ENCODE results near the gene ST8SIA5.

Gene ST8SIA5

GRCh38 chr18:46705521-46705920, 51.3 kb downstream of the ST8SIA5 start:
- H3K79me2 ChIP-seq (ENCODE audit: insufficient read depth, low read length), result no peaks in the 10 kb centered on the region
- H3K27ac ChIP-seq (ENCODE audit: low read length), result no peak overlapping the region
- no peak overlapping the region for H2AFZ ChIP-seq (ENCODE audit: low read depth, low read length)
- no peaks in the 10 kb centered on the region for H3K9me3 ChIP-seq (ENCODE audit: insufficient read depth, low read length, severe bottlenecking)
- no peak for ATAC-seq (ENCODE audit: insufficient read depth, low read depth)
- no peak for TF ChIP-seq CTCF (IDR thresholded peaks at IDR 0.05; ENCODE audit: borderline replicate concordance, extremely low read depth, low read length, poor library complexity, severe bottlenecking)
- no peak for TF ChIP-seq EZH2 (IDR thresholded peaks at IDR 0.05; ENCODE audit: borderline replicate concordance, low read depth, low read length, severe bottlenecking)
- no peaks in the 10 kb centered on the region for H4K20me1 ChIP-seq (ENCODE audit: insufficient read depth, low read length)
- no peaks in the 10 kb centered on the region for H3K36me3 ChIP-seq (ENCODE audit: insufficient read depth, low read length)
- H3K9ac ChIP-seq (ENCODE audit: low read depth, low read length), result no peak overlapping the region
- no peak overlapping the region for H3K4me2 ChIP-seq (ENCODE audit: insufficient read depth, low read length)
- no peak for DNase-seq
- no peaks in the 10 kb centered on the region for H3K4me1 ChIP-seq (ENCODE audit: insufficient read depth, low read length)
- H3K27me3 ChIP-seq (ENCODE audit: insufficient read depth, low read length, poor library complexity), result peaks cover 11% of the 10 kb centered on the region
- H3K4me3 ChIP-seq (ENCODE audit: low read depth in 1 of 2, low read length in 2 of 2), result no peak overlapping the region

GRCh38 chr18:46704816-46705215, 52.0 kb downstream of the ST8SIA5 start:
- DNase-seq (no peak), ATAC-seq (ENCODE audit: insufficient read depth, low read depth) (no peak)
- Histone ChIP-seq H3K79me2 (ENCODE audit: insufficient read depth, low read length) (no peaks in the 10 kb centered on the region), H3K4me2 (ENCODE audit: insufficient read depth, low read length) (no peak overlapping the region), H3K4me3 (ENCODE audit: low read depth in 1 of 2, low read length in 2 of 2) (no peak overlapping the region), H3K36me3 (ENCODE audit: insufficient read depth, low read length) (no peaks in the 10 kb centered on the region), H3K9me3 (ENCODE audit: insufficient read depth, low read length, severe bottlenecking) (no peaks in the 10 kb centered on the region), H3K9ac (ENCODE audit: low read depth, low read length) (no peak overlapping the region), H3K27ac (ENCODE audit: low read length) (no peak overlapping the region), H3K27me3 (ENCODE audit: insufficient read depth, low read length, poor library complexity) (peaks cover 11% of the 10 kb centered on the region), H4K20me1 (ENCODE audit: insufficient read depth, low read length) (no peaks in the 10 kb centered on the region), H2AFZ (ENCODE audit: low read depth, low read length) (no peak overlapping the region), H3K4me1 (ENCODE audit: insufficient read depth, low read length) (no peaks in the 10 kb centered on the region)
- TF ChIP-seq CTCF (IDR thresholded peaks at IDR 0.05; ENCODE audit: borderline replicate concordance, extremely low read depth, low read length, poor library complexity, severe bottlenecking), result no peak
- no peak for TF ChIP-seq EZH2 (IDR thresholded peaks at IDR 0.05; ENCODE audit: borderline replicate concordance, low read depth, low read length, severe bottlenecking)

GRCh38 chr18:46704189-46704588, 52.7 kb downstream of the ST8SIA5 start:
- DNase-seq, result no peak

More at GRCh38 chr18:46704189-46704588, 52.7 kb downstream of the ST8SIA5 start:
- no peaks in the 10 kb centered on the region for H3K36me3 ChIP-seq (ENCODE audit: insufficient read depth, low read length)
- no peak overlapping the region for H3K4me2 ChIP-seq (ENCODE audit: insufficient read depth, low read length)
- peaks cover 11% of the 10 kb centered on the region for H3K27me3 ChIP-seq (ENCODE audit: insufficient read depth, low read length, poor library complexity)
- no peak overlapping the region for H2AFZ ChIP-seq (ENCODE audit: low read depth, low read length)
- H3K4me3 ChIP-seq (ENCODE audit: low read depth in 1 of 2, low read length in 2 of 2), result no peak overlapping the region
- H3K27ac ChIP-seq (ENCODE audit: low read length), result no peak overlapping the region
- no peaks in the 10 kb centered on the region for H3K79me2 ChIP-seq (ENCODE audit: insufficient read depth, low read length)
- H4K20me1 ChIP-seq (ENCODE audit: insufficient read depth, low read length), result no peaks in the 10 kb centered on the region
- H3K4me1 ChIP-seq (ENCODE audit: insufficient read depth, low read length), result no peaks in the 10 kb centered on the region
- TF ChIP-seq EZH2 (IDR thresholded peaks at IDR 0.05; ENCODE audit: borderline replicate concordance, low read depth, low read length, severe bottlenecking), result no peak
- TF ChIP-seq CTCF (IDR thresholded peaks at IDR 0.05; ENCODE audit: borderline replicate concordance, extremely low read depth, low read length, poor library complexity, severe bottlenecking), result no peak
- no peak for ATAC-seq (ENCODE audit: insufficient read depth, low read depth)
- H3K9me3 ChIP-seq (ENCODE audit: insufficient read depth, low read length, severe bottlenecking), result no peaks in the 10 kb centered on the region
- H3K9ac ChIP-seq (ENCODE audit: low read depth, low read length), result no peak overlapping the region
